HepG2 (cell line): ENCODE measurements around the gene SOWAHB. TPM values are rescaled to one million over a fixed set of nuclear protein-coding genes. Genes with fewer than 3 reads are reported as not detected.

Experiments
- ATAC-seq: fragments of 200-7000 bp; cut with Tn5 transposase; 3 replicates; pipeline ENCODE4 v1.9.1; 2020; ENCODE audit warnings: mild to moderate bottlenecking, moderate library complexity
- BruUV-seq: library from RNA; stranded (reverse); fragments of 400-500 nt; replicated peaks from 2 replicates; lab custom pipeline; 2021; lab: Mats Ljungman, UMichigan
- CTCF ChIA-PET: fragments of 300-600 bp; formaldehyde crosslinking; extraction: SDS; loops from one replicate; lab custom pipeline; 2021; ENCODE audit warnings: low total read pairs, inconsistent platforms, low intra/inter-chr PET ratio; lab: Yijun Ruan, JAX
- POLR2A ChIA-PET: fragments of 350-600 bp; sonication (Branson Sonifier 250); formaldehyde crosslinking; loops from one replicate; lab custom pipeline; 2020; ENCODE audit warnings: antibody characterized with exemption, inconsistent platforms; lab: Yijun Ruan, JAX
- DNase-seq: peaks from one replicate; pipeline ENCODE4 v3.0.0-alpha.2; 2015; ENCODE audit warnings: low spot score
- FAIRE-seq: peaks from 3 replicates; lab custom pipeline; 2011; peaks lifted over from hg19 to GRCh38; lab: Jason Lieb, UNC
- H2AFZ ChIP-seq: one replicate; pipeline ENCODE4 v1.6.1; 2011; ENCODE audit warnings: low read length, inconsistent platforms
- H3K27ac ChIP-seq: fragments of 300-600 bp; 3 replicates; pipeline ENCODE4 v1.8.0; 2011; ENCODE audit warnings: mixed run types, mild to moderate bottlenecking, mixed read lengths, low read length, inconsistent platforms; ENCODE audit not compliant: insufficient read depth; ENCODE audit errors: extremely low read length
- H3K27me3 ChIP-seq, 2 experiments: fragments of 200-600 bp in 1 of 2; 2 replicates in 1 of 2; 3 replicates in 1 of 2; pipeline versions ENCODE4 v1.6.0 to v1.8.0; 2011; ENCODE audit warnings: low read length in 2 of 2, mild to moderate bottlenecking in 2 of 2, moderate library complexity in 2 of 2, inconsistent platforms in 1 of 2; ENCODE audit not compliant: insufficient read depth in 2 of 2, control insufficient read depth in 1 of 2
- H3K36me3 ChIP-seq, 2 experiments: fragments of 200-600 bp in 1 of 2; replicated peaks in 1 of 2; 2 replicates in 1 of 2; 3 replicates in 1 of 2; pipeline versions ENCODE4 v1.5.1 to v1.8.0; 2011; ENCODE audit warnings: low read length in 2 of 2, inconsistent platforms in 1 of 2; ENCODE audit not compliant: insufficient read depth in 2 of 2, control insufficient read depth in 1 of 2
- H3K4me1 ChIP-seq: 2 replicates; pipeline ENCODE4 v1.5.1; 2012; ENCODE audit warnings: low read length, inconsistent platforms; ENCODE audit not compliant: insufficient read depth
- H3K4me2 ChIP-seq: 2 replicates; pipeline ENCODE4 v1.6.0; 2011; ENCODE audit warnings: low read depth, low read length, inconsistent platforms
- H3K4me3 ChIP-seq, 3 experiments: fragments of 200-600 bp in 1 of 3; sonication (generic), shearing (Covaris generic) in 1 of 3; replicated peaks in 1 of 3; 2 replicates each; pipeline ENCODE4 v1.5.1; 2011 to 2016; ENCODE audit warnings: low read length in 3 of 3, inconsistent platforms in 2 of 3, low read depth in 2 of 3, mild to moderate bottlenecking in 2 of 3, control low read depth in 1 of 3, mixed read lengths in 1 of 3; ENCODE audit not compliant: insufficient read depth in 1 of 3
- H3K79me2 ChIP-seq: one replicate; pipeline ENCODE4 v1.6.1; 2011; ENCODE audit warnings: low read length, inconsistent platforms; ENCODE audit not compliant: insufficient read depth
- H3K9ac ChIP-seq: 2 replicates; pipeline ENCODE4 v1.6.0; 2011; ENCODE audit warnings: mild to moderate bottlenecking, low read depth, low read length, inconsistent platforms; ENCODE audit not compliant: insufficient read depth
- H3K9me3 ChIP-seq: 2 replicates; pipeline ENCODE4 v1.5.1; 2012; ENCODE audit warnings: mild to moderate bottlenecking, low read length
- H4K20me1 ChIP-seq: 2 replicates; pipeline ENCODE4 v1.6.0; 2011; ENCODE audit warnings: inconsistent platforms, mild to moderate bottlenecking, low read length, moderate library complexity; ENCODE audit not compliant: insufficient read depth
- ASH2L ChIP-seq: fragments of 300-600, 200-600 bp; sonication (generic); IDR thresholded peaks from 2 replicates; pipeline ENCODE4 v1.7.0; 2017; ENCODE audit warnings: low read depth, mild to moderate bottlenecking, moderate library complexity, mixed read lengths, low read length; ENCODE audit not compliant: insufficient read length
- ELF4 ChIP-seq: sonication (generic); formaldehyde crosslinking; IDR thresholded peaks from 2 replicates; pipeline ENCODE4 v1.5.0; 2020; ENCODE audit warnings: missing genetic modification reagents, mild to moderate bottlenecking, moderate library complexity, borderline replicate concordance
- FOXM1 ChIP-seq: sonication (generic); formaldehyde crosslinking; IDR thresholded peaks from 2 replicates; pipeline ENCODE4 v1.5.0; 2020; ENCODE audit warnings: missing genetic modification reagents
- KLF12 ChIP-seq: sonication (generic); formaldehyde crosslinking; IDR thresholded peaks from 2 replicates; pipeline ENCODE4 v1.4.0; 2020; ENCODE audit warnings: missing genetic modification reagents, borderline replicate concordance
- NFE2 ChIP-seq: sonication (generic); formaldehyde crosslinking; IDR thresholded peaks from 2 replicates; pipeline ENCODE4 v1.4.0; 2020; ENCODE audit warnings: missing genetic modification reagents
- PAF1 ChIP-seq: IDR thresholded peaks from 2 replicates; pipeline ENCODE4 v1.6.1; 2016; ENCODE audit warnings: missing genetic modification reagents, missing compliant biosample characterization
- RORA ChIP-seq: sonication (generic); formaldehyde crosslinking; IDR thresholded peaks from 2 replicates; pipeline ENCODE4 v1.5.0; 2020; ENCODE audit warnings: mild to moderate bottlenecking, missing genetic modification reagents, moderate library complexity
- SIX1 ChIP-seq: sonication (generic); formaldehyde crosslinking; IDR thresholded peaks from 2 replicates; pipeline ENCODE4 v1.4.0; 2020; ENCODE audit warnings: missing genetic modification reagents, borderline replicate concordance
- ZNF496 ChIP-seq: sonication (generic); formaldehyde crosslinking; IDR thresholded peaks from 2 replicates; pipeline ENCODE4 v1.8.1; 2023; ENCODE audit warnings: mild to moderate bottlenecking, moderate library complexity, missing genetic modification reagents; ENCODE audit not compliant: insufficient replicate concordance
- ZNF850 ChIP-seq: sonication (generic); formaldehyde crosslinking; conservative IDR thresholded peaks from 2 replicates; pipeline ENCODE4 v1.9.0; 2021; ENCODE audit warnings: mild to moderate bottlenecking, missing genetic modification reagents
- ZSCAN25 ChIP-seq: sonication (generic); formaldehyde crosslinking; IDR thresholded peaks from 2 replicates; pipeline ENCODE4 v1.8.0; 2022; ENCODE audit warnings: mild to moderate bottlenecking, missing genetic modification reagents
- WGBS: methylation state at CpG from one replicate; pipeline ENCODE4 v1.1.6; 2017; ENCODE audit warnings: low lambda C conversion rate; 5-methylcytosine and 5-hydroxymethylcytosine counted together
- in situ Hi-C: cut with HindIII; loops from 2 replicates; pipeline ENCODE4 v1.10.0; 2017; ENCODE audit warnings: low pct_unique_long_range_greater_than_20kb; ENCODE audit not compliant: extremely low pct_ligation_motif_present
- intact Hi-C: fragments of 100-400 bp; cut with micrococcal nuclease; formaldehyde crosslinking; loops from one replicate; pipeline ENCODE4 v1.10.0; 2022; ENCODE audit not compliant: unreplicated experiment
- polyA plus RNA-seq, 8 experiments: library from polyadenylated mRNA; depleted of rRNA in 3 of 8; stranded (reverse) in 7 of 8; unstranded in 1 of 8; fragments of >200 nt; fragmentation: Illumina TruSeq in 4 of 8; extraction: Trizol in 4 of 8; gene quantifications; 2 replicates each; pipeline versions ENCODE4 v1.2.1 to v1.2.3, GENCODE V29; 2011 to 2016; ENCODE audit warnings: low read depth in 4 of 8, missing spikeins in 1 of 8, mixed read lengths in 1 of 8; ENCODE audit not compliant: insufficient read depth in 1 of 8
- total RNA-seq, 5 experiments: library from RNA; depleted of rRNA; stranded (reverse); fragments of >200 nt; fragmentation: Illumina TruSeq; extraction: Trizol; gene quantifications; 2 replicates each; pipeline ENCODE4 v1.2.3, GENCODE V29; 2016; ENCODE audit warnings: low read depth in 1 of 5
- TF ChIP-seq, protein P1 (sequence below): sonication (generic); formaldehyde crosslinking; conservative IDR thresholded peaks from 2 replicates; pipeline ENCODE4 v1.4.0; 2020; ENCODE audit warnings: missing genetic modification reagents
- TF ChIP-seq, protein P2 (sequence below): IDR thresholded peaks from 2 replicates; pipeline ENCODE4 v1.6.1; 2016

SOWAHB gene
- total and polyA plus RNA-seq, 2 of the 13 experiments (the other 11 are each of a cell fraction or from before 2014, with no cell fraction given) = 0.12 to 0.51 TPM

DNA sequence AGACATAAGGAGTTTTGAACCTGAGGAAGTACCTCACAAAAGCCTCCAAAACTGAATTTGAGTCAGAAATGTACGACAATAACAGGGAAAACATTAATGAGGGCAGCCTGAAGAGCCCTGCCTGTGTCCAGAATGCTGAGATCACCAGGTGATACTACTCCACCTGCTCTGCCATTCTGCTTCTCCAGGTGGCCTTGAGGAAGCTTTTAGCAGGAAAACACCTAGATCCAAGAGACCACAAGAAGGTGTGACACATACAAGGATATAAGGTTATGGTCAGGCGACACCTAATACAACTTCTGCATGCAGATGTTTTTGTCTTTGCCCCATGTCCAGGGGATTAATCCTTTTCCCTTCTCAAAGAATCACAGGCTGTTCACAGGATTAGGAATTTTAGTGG, 15.3 kb downstream of the SOWAHB start:
- ATAC-seq (no peak), FAIRE-seq (no peak), DNase-seq (no peak)
- no peak overlapping the region for H3K4me2 ChIP-seq
- intact Hi-C loops (no loop called here), in situ Hi-C loops (no loop called here)
- no peak overlapping the region for H3K9ac ChIP-seq
- TF ChIP-seq PAF1 = no peak
- no peak for TF ChIP-seq FOXM1 (CRISPR knock-in tag)
- TF ChIP-seq ASH2L = no peak
- no peak for TF ChIP-seq ZNF496 (CRISPR knock-in tag)
- no peak for TF ChIP-seq ZNF850 (CRISPR knock-in tag)
- TF ChIP-seq, protein P1, sequence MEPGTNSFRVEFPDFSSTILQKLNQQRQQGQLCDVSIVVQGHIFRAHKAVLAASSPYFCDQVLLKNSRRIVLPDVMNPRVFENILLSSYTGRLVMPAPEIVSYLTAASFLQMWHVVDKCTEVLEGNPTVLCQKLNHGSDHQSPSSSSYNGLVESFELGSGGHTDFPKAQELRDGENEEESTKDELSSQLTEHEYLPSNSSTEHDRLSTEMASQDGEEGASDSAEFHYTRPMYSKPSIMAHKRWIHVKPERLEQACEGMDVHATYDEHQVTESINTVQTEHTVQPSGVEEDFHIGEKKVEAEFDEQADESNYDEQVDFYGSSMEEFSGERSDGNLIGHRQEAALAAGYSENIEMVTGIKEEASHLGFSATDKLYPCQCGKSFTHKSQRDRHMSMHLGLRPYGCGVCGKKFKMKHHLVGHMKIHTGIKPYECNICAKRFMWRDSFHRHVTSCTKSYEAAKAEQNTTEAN (CRISPR knock-in tag) = no peak
- TF ChIP-seq SIX1 (CRISPR knock-in tag) = no peak
- TF ChIP-seq, protein P2, sequence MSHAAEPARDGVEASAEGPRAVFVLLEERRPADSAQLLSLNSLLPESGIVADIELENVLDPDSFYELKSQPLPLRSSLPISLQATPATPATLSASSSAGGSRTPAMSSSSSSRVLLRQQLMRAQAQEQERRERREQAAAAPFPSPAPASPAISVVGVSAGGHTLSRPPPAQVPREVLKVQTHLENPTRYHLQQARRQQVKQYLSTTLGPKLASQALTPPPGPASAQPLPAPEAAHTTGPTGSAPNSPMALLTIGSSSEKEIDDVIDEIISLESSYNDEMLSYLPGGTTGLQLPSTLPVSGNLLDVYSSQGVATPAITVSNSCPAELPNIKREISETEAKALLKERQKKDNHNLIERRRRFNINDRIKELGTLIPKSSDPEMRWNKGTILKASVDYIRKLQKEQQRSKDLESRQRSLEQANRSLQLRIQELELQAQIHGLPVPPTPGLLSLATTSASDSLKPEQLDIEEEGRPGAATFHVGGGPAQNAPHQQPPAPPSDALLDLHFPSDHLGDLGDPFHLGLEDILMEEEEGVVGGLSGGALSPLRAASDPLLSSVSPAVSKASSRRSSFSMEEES (CRISPR knock-in tag) = no peak
- no peak for TF ChIP-seq ELF4
- TF ChIP-seq ZSCAN25 (CRISPR knock-in tag) = no peak
- TF ChIP-seq RORA (CRISPR knock-in tag) = no peak
- no peak for TF ChIP-seq NFE2 (CRISPR knock-in tag)
- TF ChIP-seq KLF12 = no peak
- no peaks in the 10 kb centered on the region for H3K9me3 ChIP-seq
- no peaks in the 10 kb centered on the region for H3K4me1 ChIP-seq
- H3K27me3 ChIP-seq = no peaks in the 10 kb centered on the region
- no peaks in the 10 kb centered on the region for H3K36me3 ChIP-seq
- no peaks in the 10 kb centered on the region for H3K79me2 ChIP-seq
- no TSS peak for BruUV-seq
- no peak overlapping the region for H3K27ac ChIP-seq
- H2AFZ ChIP-seq = no peak overlapping the region
- H3K4me3 ChIP-seq = no peak overlapping the region
- H4K20me1 ChIP-seq = no peaks in the 10 kb centered on the region
- WGBS = 38% methylated on average over 2 of the region's 2 CpGs
- ChIA-PET CTCF (no interaction called here), POLR2A (no interaction called here)
